NCI-H226 (cell line): ENCODE measurements around the gene GPAT2.
"Not testable (repeated sequence)": the region's sequence is repeated elsewhere in the genome, so short reads cannot be mapped to it uniquely, and the experiment has no call there.

Experiments used
- DNase-seq: peaks from one replicate; pipeline ENCODE4 v3.0.0-alpha.2; 2015

GPAT2 gene

GRCh38 chr2:96064760-96065159, 30.0 kb upstream of the GPAT2 start:
- DNase-seq, result not testable (repeated sequence)

- not testable (repeated sequence) for DNase-seq
Observed at GRCh38 chr2:96064047-96064675, 29.4 kb upstream of the GPAT2 start.

- DNase-seq, result peak; percentile 79
Observed at GRCh38 chr2:96063116-96063899, 28.6 kb upstream of the GPAT2 start.

GRCh38 chr2:96062483-96062882, 27.8 kb upstream of the GPAT2 start:
- DNase-seq, result not testable (repeated sequence)

GRCh38 chr2:96061901-96062300, 27.2 kb upstream of the GPAT2 start:
- peak; percentile 52 for DNase-seq

GRCh38 chr2:96061197-96061817, 26.6 kb upstream of the GPAT2 start:
- DNase-seq, result not testable (repeated sequence)

GRCh38 chr2:96060325-96060724, 25.6 kb upstream of the GPAT2 start:
- DNase-seq, result not testable (repeated sequence)

GRCh38 chr2:96059443-96059842, 24.7 kb upstream of the GPAT2 start:
- not testable (repeated sequence) for DNase-seq

- DNase-seq, result not testable (repeated sequence)
Observed at GRCh38 chr2:96055830-96056229, 21.1 kb upstream of the GPAT2 start.

- DNase-seq, result not testable (repeated sequence)
Observed at GRCh38 chr2:96054537-96054936, 19.8 kb upstream of the GPAT2 start.

GRCh38 chr2:96053385-96053784, 18.7 kb upstream of the GPAT2 start:
- DNase-seq, result not testable (repeated sequence)

- DNase-seq, result not testable (repeated sequence)
Observed at GRCh38 chr2:96052632-96053031, 17.9 kb upstream of the GPAT2 start.

- DNase-seq, result not testable (repeated sequence)
Observed at GRCh38 chr2:96049917-96050262, 15.2 kb upstream of the GPAT2 start.

GRCh38 chr2:96049049-96049916, 14.6 kb upstream of the GPAT2 start:
- DNase-seq, result not testable (repeated sequence)

- DNase-seq, result not testable (repeated sequence)
Observed at GRCh38 chr2:96035554-96035953, 838 bp upstream of the GPAT2 start.

- not testable (repeated sequence) for DNase-seq
Observed at GRCh38 chr2:96033997-96034396, 719 bp downstream of the GPAT2 start.

- DNase-seq, result not testable (repeated sequence)
Observed at GRCh38 chr2:96027725-96028325, 6.9 kb downstream of the GPAT2 start.

- not testable (repeated sequence) for DNase-seq
Observed at GRCh38 chr2:96025755-96026154, 9.0 kb downstream of the GPAT2 start.

- no peak for DNase-seq
Observed at GRCh38 chr2:96025194-96025492, 9.6 kb downstream of the GPAT2 start.

- DNase-seq, result no peak
Observed at GRCh38 chr2:96024336-96025193, 10.2 kb downstream of the GPAT2 start.

GRCh38 chr2:96023701-96024100, 11.0 kb downstream of the GPAT2 start:
- not testable (repeated sequence) for DNase-seq
